Measurements from ENCODE around the gene RPS6KC1. TPM values are rescaled to one million over a fixed set of nuclear protein-coding genes. Genes with fewer than 3 reads are reported as not detected.
"Not testable (repeated sequence)": the region's sequence is repeated elsewhere in the genome, so short reads cannot be mapped to it uniquely, and the experiment has no call there.

The RPS6KC1 gene
- total RNA-seq, 1 donor from 2014 or later, result 12.9 TPM

DNA sequence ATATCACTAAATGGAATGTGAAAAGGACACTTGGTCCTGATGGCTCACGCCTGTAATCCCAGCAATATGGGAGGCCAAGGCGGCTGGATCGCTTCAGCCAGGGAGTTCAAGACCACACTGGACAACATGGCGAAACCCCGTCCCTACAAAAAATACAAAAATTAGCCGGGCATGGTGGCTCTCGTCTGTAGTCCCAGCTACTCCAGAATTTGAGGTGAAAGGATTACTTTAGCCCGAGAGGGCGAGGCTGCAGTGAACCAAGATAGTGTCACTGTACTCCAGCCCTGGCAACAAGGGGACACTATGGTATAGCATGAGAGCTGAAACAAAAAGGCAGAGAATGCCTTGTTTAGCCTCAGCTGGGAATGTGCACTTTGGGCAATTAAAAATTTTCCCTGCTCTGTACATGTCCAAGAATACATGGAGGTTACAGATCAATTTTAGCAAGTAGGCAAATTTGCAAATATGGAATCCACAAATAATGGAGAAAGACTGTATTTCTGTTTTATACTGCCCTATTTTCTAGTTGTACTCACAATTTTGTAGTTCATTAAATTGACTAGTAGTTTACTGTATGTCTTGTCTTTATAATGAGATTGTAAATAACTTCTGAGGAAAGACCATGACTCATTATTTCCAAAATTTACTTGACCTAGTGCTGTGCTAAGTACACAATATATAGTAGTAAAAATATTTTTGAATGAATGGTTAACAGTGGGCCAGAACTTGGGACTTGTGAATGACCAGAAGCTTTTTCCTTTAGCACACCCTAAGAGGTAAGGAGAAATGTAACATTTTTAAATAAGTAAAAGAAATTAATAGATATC lies 33.4 kb upstream of the RPS6KC1 start:
- no peak for TF ChIP-seq CTCF (IDR thresholded peaks at IDR 0.05; ENCODE audit: insufficient read depth, low read length, severe bottlenecking)
- no peak overlapping the region for H3K4me3 ChIP-seq (ENCODE audit: low read depth, low read length)
- no peaks in the 10 kb centered on the region for H3K36me3 ChIP-seq (ENCODE audit: control insufficient read depth, insufficient read depth, low read length)
- H3K27me3 ChIP-seq (ENCODE audit: control insufficient read depth, insufficient read depth, low read length), result no peaks in the 10 kb centered on the region
- FAIRE-seq (no peak), DNase-seq (ENCODE audit: low read depth) (no peak)

- no peak for DNase-seq (ENCODE audit: low read depth)
- TF ChIP-seq CTCF (IDR thresholded peaks at IDR 0.05; ENCODE audit: insufficient read depth, low read length, severe bottlenecking), result no peak
- FAIRE-seq, result no peak
- no peaks in the 10 kb centered on the region for H3K27me3 ChIP-seq (ENCODE audit: control insufficient read depth, insufficient read depth, low read length)
- no peaks in the 10 kb centered on the region for H3K36me3 ChIP-seq (ENCODE audit: control insufficient read depth, insufficient read depth, low read length)
- no peak overlapping the region for H3K4me3 ChIP-seq (ENCODE audit: low read depth, low read length)
Observed at GRCh38 chr1:213019450-213019849, 31.6 kb upstream of the RPS6KC1 start.

DNA sequence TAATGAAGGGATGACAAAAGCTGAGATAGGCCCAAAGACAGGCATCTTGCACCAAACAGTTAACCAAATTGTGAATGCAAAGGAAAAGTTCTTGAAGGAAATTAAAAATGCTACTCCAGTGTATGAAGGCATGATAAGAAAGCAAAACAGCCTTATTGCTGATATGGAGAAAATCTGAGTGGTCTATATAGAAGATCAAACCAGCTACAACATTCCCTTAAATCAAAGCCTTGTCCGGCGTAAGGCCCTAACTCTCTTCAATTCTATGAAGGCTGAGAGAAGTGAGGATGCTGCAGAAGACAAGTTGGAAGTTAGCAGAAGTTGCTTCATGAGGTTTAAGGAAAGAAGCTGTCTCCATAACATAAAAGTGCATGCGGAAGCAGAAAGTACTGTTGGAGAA lies 31.0 kb upstream of the RPS6KC1 start:
- no peak for DNase-seq (ENCODE audit: low read depth)
- no peak for FAIRE-seq
- Histone ChIP-seq H3K4me3 (ENCODE audit: low read depth, low read length) (no peak overlapping the region), H3K27me3 (ENCODE audit: control insufficient read depth, insufficient read depth, low read length) (no peaks in the 10 kb centered on the region), H3K36me3 (ENCODE audit: control insufficient read depth, insufficient read depth, low read length) (no peaks in the 10 kb centered on the region)
- TF ChIP-seq CTCF (IDR thresholded peaks at IDR 0.05; ENCODE audit: insufficient read depth, low read length, severe bottlenecking), result no peak

- H3K36me3 ChIP-seq (ENCODE audit: control insufficient read depth, insufficient read depth, low read length); FAIRE-seq; DNase-seq (ENCODE audit: low read depth); H3K4me3 ChIP-seq (ENCODE audit: low read depth, low read length); H3K27me3 ChIP-seq (ENCODE audit: control insufficient read depth, insufficient read depth, low read length): not testable (repeated sequence)
Observed at GRCh38 chr1:213027024-213027423, 24.0 kb upstream of the RPS6KC1 start.

- DNase-seq (ENCODE audit: low read depth) (no peak), FAIRE-seq (no peak)
- Histone ChIP-seq H3K4me3 (ENCODE audit: low read depth, low read length) (no peak overlapping the region), H3K27me3 (ENCODE audit: control insufficient read depth, insufficient read depth, low read length) (no peaks in the 10 kb centered on the region), H3K36me3 (ENCODE audit: control insufficient read depth, insufficient read depth, low read length) (no peaks in the 10 kb centered on the region)
- no peak for TF ChIP-seq CTCF (IDR thresholded peaks at IDR 0.05; ENCODE audit: insufficient read depth, low read length, severe bottlenecking)
Observed at GRCh38 chr1:213032651-213033050, 18.4 kb upstream of the RPS6KC1 start.

DNA sequence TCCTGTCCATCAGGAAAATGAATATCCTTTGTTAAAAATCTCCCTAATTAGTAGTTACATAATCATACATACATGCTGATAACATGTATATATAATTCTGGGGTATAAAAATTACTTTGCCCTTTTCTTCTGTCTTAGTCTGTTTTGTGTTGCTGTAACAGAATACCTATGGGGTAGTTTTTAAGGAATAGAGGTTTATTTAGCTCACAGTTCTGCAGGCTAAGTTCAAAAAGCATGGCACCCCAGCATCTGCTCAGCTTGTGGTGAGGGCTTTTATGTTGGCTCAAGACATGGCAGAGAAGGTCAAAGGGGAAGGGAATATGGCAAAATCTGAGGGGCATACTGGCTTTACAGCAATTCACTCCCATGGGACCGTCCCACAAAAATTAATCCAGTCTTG lies 16.3 kb upstream of the RPS6KC1 start:
- DNase-seq (ENCODE audit: low read depth) (no peak), FAIRE-seq (no peak)
- Histone ChIP-seq H3K36me3 (ENCODE audit: control insufficient read depth, insufficient read depth, low read length) (no peaks in the 10 kb centered on the region), H3K4me3 (ENCODE audit: low read depth, low read length) (no peak overlapping the region), H3K27me3 (ENCODE audit: control insufficient read depth, insufficient read depth, low read length) (no peaks in the 10 kb centered on the region)
- no peak for TF ChIP-seq CTCF (IDR thresholded peaks at IDR 0.05; ENCODE audit: insufficient read depth, low read length, severe bottlenecking)
